ENCODE data around the gene ITPK1. TPM values are rescaled to one million over a fixed set of nuclear protein-coding genes. Genes with fewer than 3 reads are reported as not detected.
"Not testable (repeated sequence)": the region's sequence is repeated elsewhere in the genome, so short reads cannot be mapped to it uniquely, and the experiment has no call there.

The ITPK1 gene
- total RNA-seq, 3 donors from 2014 or later (not counting 1 experiment from before 2014, with no cell fraction given), result 73.2 to 74.8 (median 74.4) TPM

- no peaks in the 10 kb centered on the region for H3K27me3 ChIP-seq (ENCODE audit: control insufficient read depth, insufficient read depth, low read length)
- ATAC-seq (peak in 1 of 3 donors; percentile 41), DNase-seq (peak in 1 of 2 donors; percentile 15)
- H3K27me3 Mint-ChIP-seq (ENCODE audit: low read depth in 2 of 2), result no peaks in the 10 kb centered on the region
- 75% methylated on average over 3 of the region's 4 CpGs for WGBS (ENCODE audit: insufficient coverage)
- H3K4me3 Mint-ChIP-seq, result no peak overlapping the region
- no peaks in the 10 kb centered on the region for H3K9me3 Mint-ChIP-seq
- no peak overlapping the region for H3K4me3 ChIP-seq (ENCODE audit: low read length)
- H3K4me1 ChIP-seq (ENCODE audit: control insufficient read depth, insufficient read depth, low read length), result no peaks in the 10 kb centered on the region
- no peaks in the 10 kb centered on the region for H3K9me3 ChIP-seq (ENCODE audit: control insufficient read depth, insufficient read depth, low read length)
- no peaks in the 10 kb centered on the region for H3K36me3 ChIP-seq (ENCODE audit: control insufficient read depth, insufficient read depth, low read length)
- intact Hi-C loops (cut with micrococcal nuclease), result no loop called here
- TF ChIP-seq, protein P1, sequence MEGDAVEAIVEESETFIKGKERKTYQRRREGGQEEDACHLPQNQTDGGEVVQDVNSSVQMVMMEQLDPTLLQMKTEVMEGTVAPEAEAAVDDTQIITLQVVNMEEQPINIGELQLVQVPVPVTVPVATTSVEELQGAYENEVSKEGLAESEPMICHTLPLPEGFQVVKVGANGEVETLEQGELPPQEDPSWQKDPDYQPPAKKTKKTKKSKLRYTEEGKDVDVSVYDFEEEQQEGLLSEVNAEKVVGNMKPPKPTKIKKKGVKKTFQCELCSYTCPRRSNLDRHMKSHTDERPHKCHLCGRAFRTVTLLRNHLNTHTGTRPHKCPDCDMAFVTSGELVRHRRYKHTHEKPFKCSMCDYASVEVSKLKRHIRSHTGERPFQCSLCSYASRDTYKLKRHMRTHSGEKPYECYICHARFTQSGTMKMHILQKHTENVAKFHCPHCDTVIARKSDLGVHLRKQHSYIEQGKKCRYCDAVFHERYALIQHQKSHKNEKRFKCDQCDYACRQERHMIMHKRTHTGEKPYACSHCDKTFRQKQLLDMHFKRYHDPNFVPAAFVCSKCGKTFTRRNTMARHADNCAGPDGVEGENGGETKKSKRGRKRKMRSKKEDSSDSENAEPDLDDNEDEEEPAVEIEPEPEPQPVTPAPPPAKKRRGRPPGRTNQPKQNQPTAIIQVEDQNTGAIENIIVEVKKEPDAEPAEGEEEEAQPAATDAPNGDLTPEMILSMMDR (IDR thresholded peaks at IDR 0.05), result no peak
- no peaks in the 10 kb centered on the region for H3K4me1 Mint-ChIP-seq
- no peak overlapping the region for H3K27ac ChIP-seq (ENCODE audit: low read length)
- no peak overlapping the region for H3K27ac Mint-ChIP-seq
- H3K36me3 Mint-ChIP-seq, result no peaks in the 10 kb centered on the region
These were observed 44.7 kb upstream of the ITPK1 start for GRCh38 chr14:93160353-93160801.

DNA sequence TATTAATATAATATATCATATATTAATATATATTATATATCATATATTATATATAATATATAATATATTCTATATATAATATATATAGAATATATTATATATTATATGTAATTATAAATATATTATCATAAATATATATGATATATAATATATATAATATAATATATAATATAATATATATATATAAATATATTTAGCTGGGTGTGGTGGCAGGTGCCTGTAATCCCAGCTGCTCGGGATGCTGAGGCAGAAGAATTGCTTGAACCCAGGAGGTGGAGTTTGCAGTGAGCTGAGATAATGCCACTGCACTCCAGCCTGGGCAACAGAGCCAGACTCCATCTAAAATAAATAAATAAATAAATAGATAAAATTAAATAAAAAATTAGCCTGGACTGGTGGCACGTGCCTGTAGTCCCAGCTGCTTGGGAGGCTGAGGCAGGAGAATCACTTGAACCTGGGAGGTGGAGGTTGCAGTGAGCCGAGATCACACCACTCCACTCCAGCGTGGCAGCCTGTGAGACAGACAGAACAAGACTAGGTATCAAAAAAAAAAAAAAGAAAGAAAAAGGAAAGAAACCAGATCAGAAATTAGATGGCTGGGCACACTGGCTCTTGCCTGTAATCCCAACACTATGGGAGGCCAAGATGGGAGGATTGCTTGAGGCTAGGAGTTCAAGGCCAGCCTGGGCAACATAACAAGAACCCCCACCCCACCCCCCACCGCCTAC, 44.1 kb upstream of the ITPK1 start:
- H3K9me3 Mint-ChIP-seq; H3K4me3 Mint-ChIP-seq; H3K36me3 Mint-ChIP-seq; H3K27me3 Mint-ChIP-seq (ENCODE audit: low read depth in 2 of 2); H3K9me3 ChIP-seq (ENCODE audit: control insufficient read depth, insufficient read depth, low read length); H3K4me1 Mint-ChIP-seq; H3K27me3 ChIP-seq (ENCODE audit: control insufficient read depth, insufficient read depth, low read length); H3K27ac ChIP-seq (ENCODE audit: low read length); DNase-seq; H3K36me3 ChIP-seq (ENCODE audit: control insufficient read depth, insufficient read depth, low read length); H3K4me3 ChIP-seq (ENCODE audit: low read length); H3K27ac Mint-ChIP-seq; H3K4me1 ChIP-seq (ENCODE audit: control insufficient read depth, insufficient read depth, low read length); intact Hi-C loops (cut with micrococcal nuclease): not testable (repeated sequence)
- WGBS (ENCODE audit: insufficient coverage), result 82% methylated on average over 3 of the region's 5 CpGs
- ATAC-seq, result peak in 1 of 3 donors; percentile 21

- H3K27ac ChIP-seq (ENCODE audit: low read length); H3K36me3 Mint-ChIP-seq; H3K4me1 Mint-ChIP-seq; H3K4me3 ChIP-seq (ENCODE audit: low read length); intact Hi-C loops (cut with micrococcal nuclease); H3K27ac Mint-ChIP-seq; DNase-seq; H3K27me3 Mint-ChIP-seq (ENCODE audit: low read depth in 2 of 2); H3K4me1 ChIP-seq (ENCODE audit: control insufficient read depth, insufficient read depth, low read length); ATAC-seq; H3K4me3 Mint-ChIP-seq; H3K36me3 ChIP-seq (ENCODE audit: control insufficient read depth, insufficient read depth, low read length); H3K9me3 ChIP-seq (ENCODE audit: control insufficient read depth, insufficient read depth, low read length); H3K9me3 Mint-ChIP-seq; H3K27me3 ChIP-seq (ENCODE audit: control insufficient read depth, insufficient read depth, low read length): not testable (repeated sequence)
- 94% methylated on average over 6 of the region's 7 CpGs for WGBS (ENCODE audit: insufficient coverage)
These were observed 42.6 kb upstream of the ITPK1 start for GRCh38 chr14:93158349-93158748.

DNA sequence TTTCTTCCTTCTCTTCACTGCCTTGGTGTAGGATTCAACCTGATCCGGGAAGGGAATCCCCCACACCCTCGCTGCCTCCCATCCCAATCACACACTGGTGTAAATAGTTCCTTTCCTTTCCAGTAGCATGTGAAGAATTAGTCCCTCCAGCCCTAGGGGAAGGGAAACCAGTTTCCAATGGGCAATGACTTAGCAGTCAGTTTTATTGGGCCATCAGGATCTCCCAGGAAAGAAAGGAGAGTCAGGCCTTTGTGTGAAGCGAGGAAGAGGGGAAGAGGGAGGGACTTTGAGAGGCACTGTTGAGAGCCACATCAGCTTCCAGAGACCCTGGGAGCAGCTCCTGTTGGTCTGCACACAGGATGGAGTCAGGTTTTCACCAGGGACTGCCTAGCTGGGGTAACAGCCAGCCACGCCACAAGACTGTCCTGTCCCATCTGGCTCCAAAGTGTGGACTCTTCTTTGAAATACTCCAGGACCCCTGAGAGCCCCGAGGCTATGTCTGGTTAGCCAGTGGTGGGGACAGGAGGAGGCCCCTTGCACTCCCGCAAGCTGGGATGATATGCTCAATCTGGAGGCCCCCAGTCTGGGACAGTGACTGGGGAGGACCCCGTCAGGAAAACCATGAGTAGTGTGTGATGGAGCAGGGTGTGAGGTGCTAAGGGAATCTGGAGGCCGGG, 41.1 kb upstream of the ITPK1 start:
- Mint-ChIP-seq H3K27me3 (ENCODE audit: low read depth in 2 of 2) (no peaks in the 10 kb centered on the region), H3K27ac (no peak overlapping the region), H3K9me3 (no peaks in the 10 kb centered on the region), H3K4me3 (no peak overlapping the region), H3K36me3 (no peaks in the 10 kb centered on the region), H3K4me1 (no peaks in the 10 kb centered on the region)
- TF ChIP-seq, protein P1 (IDR thresholded peaks at IDR 0.05), result no peak
- intact Hi-C loops (cut with micrococcal nuclease), result no loop called here
- H3K36me3 ChIP-seq (ENCODE audit: control insufficient read depth, insufficient read depth, low read length), result no peaks in the 10 kb centered on the region
- H3K9me3 ChIP-seq (ENCODE audit: control insufficient read depth, insufficient read depth, low read length), result no peaks in the 10 kb centered on the region
- no peaks in the 10 kb centered on the region for H3K4me1 ChIP-seq (ENCODE audit: control insufficient read depth, insufficient read depth, low read length)
- no peak overlapping the region for H3K27ac ChIP-seq (ENCODE audit: low read length)
- no peak overlapping the region for H3K4me3 ChIP-seq (ENCODE audit: low read length)
- ATAC-seq (no peak), DNase-seq (no peak)
- no peaks in the 10 kb centered on the region for H3K27me3 ChIP-seq (ENCODE audit: control insufficient read depth, insufficient read depth, low read length)
- 82% methylated on average over 7 of the region's 8 CpGs for WGBS (ENCODE audit: insufficient coverage)
